GM18498 (cell line): ENCODE results near the gene BRINP3.

Source experiments
- ATAC-seq: cut with Tn5 transposase; IDR thresholded peaks from one replicate; pipeline ENCODE4 v1.9.1; 2021; ENCODE audit warnings: mild to moderate bottlenecking, moderate library complexity; ENCODE audit not compliant: unreplicated experiment

Gene BRINP3

GRCh38 chr1:190193508-190194115 lies 284.1 kb downstream of the BRINP3 start:
- no peak for ATAC-seq

DNA sequence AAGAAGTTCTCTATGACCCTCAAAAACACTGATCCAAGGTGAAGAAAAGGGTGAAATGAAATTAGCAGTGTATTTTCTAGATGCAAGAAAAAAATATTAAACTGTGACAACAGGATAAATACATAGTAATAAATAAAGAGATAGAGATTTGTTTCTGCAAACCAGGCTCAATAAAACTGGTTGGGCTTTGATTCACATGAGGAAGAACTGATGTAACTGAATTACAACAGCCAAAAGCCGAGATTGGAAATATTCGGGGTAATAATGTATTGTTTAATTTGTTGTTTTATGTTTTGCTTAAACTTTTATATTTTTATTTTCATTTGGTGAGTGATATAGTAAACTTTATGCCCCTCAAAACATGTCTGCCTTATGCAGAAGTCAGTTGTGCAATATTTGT lies 285.0 kb downstream of the BRINP3 start:
- no peak for ATAC-seq

DNA sequence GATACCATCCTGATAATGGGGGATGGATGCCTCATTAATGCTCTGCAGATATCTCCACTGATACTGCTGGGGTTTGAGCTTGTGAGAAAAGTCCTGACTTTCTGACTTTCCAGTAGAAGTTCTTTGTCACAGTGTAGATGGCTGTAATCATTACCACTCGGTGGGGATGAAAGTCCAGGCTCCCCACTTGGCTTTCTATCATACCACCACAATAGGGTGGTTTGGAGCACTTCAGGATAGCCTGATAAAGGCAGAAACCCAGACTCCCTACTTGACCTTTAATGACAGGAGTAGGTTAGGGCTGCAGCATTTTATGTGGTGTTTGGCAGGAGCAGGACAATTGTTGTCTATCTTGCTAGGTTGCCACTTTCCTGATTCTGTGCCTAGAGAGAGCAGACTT lies 294.1 kb downstream of the BRINP3 start:
- no peak for ATAC-seq

- ATAC-seq: no peak
Measured at GRCh38 chr1:190179817-190180216, 297.8 kb downstream of the BRINP3 start.

DNA sequence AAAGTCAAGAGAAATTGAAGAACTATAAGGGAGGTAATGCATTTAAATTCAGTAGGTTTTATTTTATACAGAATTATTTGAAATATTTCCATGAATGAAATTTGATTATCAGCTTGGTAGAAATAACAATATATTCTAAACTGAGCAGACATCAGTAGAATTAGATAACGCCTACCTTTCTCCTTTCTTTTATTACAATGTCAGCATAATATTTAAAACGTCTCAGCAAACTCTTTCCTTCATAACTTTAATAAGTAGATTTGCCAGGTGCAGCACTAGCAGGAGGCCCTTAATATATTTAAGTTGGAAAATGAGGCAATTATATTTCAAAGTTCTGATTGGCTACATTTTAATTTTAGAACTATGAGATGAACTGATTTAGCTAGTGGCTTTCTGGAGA lies 298.8 kb downstream of the BRINP3 start:
- no peak for ATAC-seq

DNA sequence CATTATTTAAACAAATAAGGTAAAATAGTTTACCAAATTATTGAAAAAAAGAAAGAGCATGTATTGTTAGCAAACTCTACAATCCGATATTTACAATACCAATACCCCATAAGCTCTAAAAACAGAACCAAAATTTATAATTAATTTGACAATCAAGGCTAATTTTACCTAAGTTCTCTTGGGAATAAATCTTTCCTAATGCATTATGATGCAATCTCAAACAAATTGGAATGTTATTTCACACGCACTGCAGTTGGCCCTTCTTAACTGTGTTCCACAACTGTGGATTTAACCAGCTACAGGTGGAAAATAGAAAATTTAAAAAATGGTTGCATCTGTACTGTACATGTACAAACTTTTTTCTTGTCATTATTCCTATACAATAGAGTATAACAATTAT lies 300.1 kb downstream of the BRINP3 start:
- ATAC-seq: no peak

DNA sequence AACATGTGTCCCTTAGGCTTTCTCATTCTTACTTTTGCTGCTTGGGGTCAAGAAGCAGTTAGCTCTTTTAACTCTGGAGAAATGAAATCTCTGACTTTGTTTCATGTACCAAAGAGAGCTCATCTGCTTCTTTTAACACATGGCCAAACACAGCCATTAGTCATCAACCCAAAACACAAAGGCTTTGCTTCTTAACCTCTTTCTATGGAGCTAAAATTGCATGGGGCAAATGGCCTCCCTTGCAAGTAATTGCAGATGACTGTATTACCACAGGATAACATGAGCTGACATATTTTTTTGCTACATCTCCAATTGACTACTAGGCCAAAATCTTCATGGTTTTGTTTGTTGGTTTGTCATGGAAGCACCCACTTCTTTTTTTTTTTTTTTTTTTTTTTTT lies 300.9 kb downstream of the BRINP3 start:
- no peak for ATAC-seq

- ATAC-seq: no peak
Measured at GRCh38 chr1:190175320-190175719, 302.3 kb downstream of the BRINP3 start.

DNA sequence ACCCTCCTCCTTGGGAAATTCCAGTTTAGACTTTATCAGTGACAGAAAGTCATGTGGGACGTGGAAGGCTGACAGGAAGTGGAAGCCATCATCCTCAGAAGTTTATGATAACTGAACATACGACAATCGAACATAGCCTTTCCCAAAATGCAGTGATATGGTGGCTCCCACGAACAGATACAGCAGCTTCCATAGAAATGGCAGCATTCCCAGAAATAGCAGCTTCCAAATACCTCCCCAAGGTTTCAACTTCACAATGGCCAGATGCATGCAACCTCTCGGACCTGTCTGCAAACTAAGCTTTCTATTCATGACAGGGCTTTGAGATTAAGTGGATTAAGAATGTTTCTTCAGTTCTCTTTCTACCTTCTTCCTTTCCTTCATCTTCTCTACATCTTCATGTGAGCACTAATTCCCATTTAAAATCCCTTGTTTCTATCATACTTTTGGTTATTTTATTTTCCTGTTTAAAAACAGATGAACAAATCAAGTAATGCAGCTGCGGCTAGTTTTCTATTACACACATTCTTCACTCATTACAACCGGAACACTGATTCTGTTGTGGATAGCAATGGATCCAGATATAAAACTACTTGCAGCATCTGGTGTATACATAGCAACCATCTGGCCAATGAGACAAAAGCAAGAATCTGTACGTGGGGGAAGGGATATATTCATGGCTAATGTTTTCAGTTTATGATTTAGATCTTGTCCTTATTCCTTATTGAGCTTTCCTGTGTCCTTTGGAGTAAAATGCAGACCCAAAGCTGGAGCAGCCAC lies 304.8 kb downstream of the BRINP3 start:
- ATAC-seq: no peak

GRCh38 chr1:190170321-190170720 lies 307.3 kb downstream of the BRINP3 start:
- no peak for ATAC-seq

DNA sequence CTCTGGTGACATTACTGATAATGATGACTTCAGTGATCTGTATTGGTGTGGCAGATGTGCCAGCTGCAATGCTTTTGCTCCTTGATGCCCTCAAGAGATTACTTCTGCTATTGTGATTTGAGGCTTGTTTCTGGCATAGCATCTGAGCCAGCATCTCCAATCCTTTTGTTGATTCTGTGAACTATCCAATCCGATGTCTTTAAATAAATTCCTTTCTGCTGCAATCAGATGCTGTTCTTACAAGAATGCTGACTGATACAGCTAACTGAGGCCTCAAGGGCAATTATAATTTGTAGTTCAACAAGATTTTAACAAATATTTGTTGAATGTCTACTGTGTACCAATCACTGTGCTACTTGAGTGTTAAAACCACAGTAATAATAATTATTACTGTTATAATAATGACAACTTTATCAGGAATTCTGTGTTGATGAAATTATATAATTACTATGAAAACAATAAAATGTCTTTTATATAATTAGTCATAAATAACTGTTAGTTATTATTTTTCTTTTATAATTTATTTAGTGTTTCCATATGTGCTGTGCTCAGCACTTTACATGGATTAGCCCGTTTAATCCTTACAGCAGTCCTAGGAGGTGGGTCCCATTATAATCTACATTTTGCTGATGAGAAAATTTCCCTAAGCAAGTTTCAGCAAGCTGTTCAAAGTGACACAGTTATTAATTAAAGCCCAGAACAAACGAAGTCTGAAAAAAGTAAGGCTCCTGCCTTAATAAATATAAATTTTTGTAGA lies 308.2 kb downstream of the BRINP3 start:
- no peak for ATAC-seq

GRCh38 chr1:190168893-190169280 lies 308.8 kb downstream of the BRINP3 start:
- no peak for ATAC-seq

GRCh38 chr1:190168116-190168892 lies 309.4 kb downstream of the BRINP3 start:
- ATAC-seq: no peak

GRCh38 chr1:190159146-190159545 lies 318.5 kb downstream of the BRINP3 start:
- ATAC-seq: no peak

DNA sequence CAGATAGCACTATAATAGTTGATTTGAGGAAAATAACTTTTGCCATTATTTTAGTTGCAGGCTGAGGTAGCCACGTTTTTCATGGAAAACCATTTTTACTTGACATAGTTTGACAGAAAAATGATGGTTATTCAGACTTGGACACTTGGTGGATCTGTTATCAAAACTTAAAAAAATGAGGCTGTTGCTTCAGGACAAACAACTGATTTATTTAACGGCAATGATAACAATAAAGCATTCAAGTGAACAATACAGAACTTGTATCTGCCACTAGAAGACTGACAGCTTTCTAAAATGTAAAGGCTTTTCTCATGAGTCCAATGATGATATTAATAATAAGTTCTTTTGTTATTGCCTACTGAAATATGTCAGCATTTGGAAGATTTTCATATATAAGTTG lies 322.9 kb downstream of the BRINP3 start:
- no peak for ATAC-seq

GRCh38 chr1:190147616-190148015 lies 330.0 kb downstream of the BRINP3 start:
- no peak for ATAC-seq

GRCh38 chr1:190144650-190145049 lies 333.0 kb downstream of the BRINP3 start:
- no peak for ATAC-seq

GRCh38 chr1:190140644-190141043 lies 337.0 kb downstream of the BRINP3 start:
- ATAC-seq: no peak

DNA sequence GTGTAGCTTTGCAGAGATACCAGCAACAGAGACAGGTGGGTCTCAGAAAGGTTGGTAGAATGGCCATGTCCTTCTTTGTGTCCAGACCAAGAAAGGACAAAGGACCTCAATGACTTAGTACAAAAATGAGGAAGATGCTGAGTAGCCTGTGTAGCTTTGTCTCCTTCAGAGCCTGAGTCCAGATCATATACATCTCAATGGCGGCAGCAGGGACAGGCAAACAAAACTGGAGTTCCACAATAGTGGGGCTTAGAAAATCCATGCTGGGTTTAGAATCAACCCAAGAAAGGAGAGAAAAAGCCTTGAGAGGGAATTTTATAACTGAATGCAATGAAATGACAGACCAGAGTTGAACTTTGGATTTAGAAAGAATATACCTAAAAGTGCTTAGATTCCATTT lies 339.0 kb downstream of the BRINP3 start:
- ATAC-seq: no peak

- ATAC-seq: no peak
Measured at GRCh38 chr1:190138266-190138665, 339.4 kb downstream of the BRINP3 start.

DNA sequence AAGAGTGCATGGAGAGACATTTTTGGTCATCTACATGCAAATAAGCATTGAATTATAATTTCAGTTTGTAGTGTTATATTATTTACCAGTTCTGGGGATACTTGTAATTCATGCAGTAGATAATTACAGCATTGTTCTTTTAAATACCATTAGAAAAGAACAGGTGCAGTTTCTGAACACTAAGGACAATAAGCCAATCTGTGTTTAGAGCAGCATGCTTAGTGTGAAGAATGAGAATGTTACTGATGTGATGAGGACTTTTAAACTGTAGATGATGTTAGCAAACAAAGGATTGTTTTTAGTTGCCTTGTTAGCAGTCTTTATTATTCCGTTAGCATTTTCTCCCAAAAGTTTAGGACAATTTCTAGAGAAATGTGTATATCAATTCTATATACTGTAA lies 348.3 kb downstream of the BRINP3 start:
- ATAC-seq: no peak
